ENCODE measurements around the gene RAB24.
"Not testable (repeated sequence)": the region's sequence is repeated elsewhere in the genome, so short reads cannot be mapped to it uniquely, and the experiment has no call there.

Gene RAB24

DNA sequence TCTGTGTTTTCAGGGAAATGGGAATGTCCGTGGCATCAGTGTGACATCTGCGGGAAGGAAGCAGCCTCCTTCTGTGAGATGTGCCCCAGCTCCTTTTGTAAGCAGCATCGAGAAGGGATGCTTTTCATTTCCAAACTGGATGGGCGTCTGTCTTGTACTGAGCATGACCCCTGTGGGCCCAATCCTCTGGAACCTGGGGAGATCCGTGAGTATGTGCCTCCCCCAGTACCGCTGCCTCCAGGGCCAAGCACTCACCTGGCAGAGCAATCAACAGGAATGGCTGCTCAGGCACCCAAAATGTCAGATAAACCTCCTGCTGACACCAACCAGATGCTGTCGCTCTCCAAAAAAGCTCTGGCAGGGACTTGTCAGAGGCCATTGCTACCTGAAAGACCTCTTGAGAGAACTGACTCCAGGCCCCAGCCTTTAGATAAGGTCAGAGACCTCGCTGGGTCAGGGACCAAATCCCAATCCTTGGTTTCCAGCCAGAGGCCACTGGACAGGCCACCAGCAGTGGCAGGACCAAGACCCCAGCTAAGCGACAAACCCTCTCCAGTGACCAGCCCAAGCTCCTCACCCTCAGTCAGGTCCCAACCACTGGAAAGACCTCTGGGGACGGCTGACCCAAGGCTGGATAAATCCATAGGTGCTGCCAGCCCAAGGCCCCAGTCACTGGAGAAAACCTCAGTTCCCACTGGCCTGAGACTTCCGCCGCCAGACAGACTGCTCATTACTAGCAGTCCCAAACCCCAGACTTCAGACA lies 9.5 kb downstream of the RAB24 start:
- DNase-seq (ENCODE audit: low read depth), result no peak

DNA sequence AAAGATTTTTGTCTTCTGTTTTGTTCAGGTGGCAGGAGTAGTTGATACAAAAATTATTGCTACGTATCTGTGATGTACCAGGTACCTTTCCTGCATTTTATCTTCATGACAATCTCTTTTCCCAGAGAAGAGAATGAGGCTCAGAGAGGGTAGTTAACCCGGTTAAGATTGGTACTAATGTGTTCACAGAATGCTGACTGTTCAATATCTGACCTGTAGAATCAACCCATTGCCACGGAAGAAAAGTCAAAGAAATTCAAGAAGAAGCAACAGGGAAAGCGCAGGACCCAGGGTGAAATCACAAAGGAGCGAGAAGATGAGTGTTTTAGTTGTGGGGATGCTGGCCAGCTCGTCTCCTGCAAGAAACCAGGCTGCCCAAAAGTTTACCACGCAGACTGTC lies 11.8 kb downstream of the RAB24 start:
- DNase-seq (ENCODE audit: low read depth), result no peak

DNA sequence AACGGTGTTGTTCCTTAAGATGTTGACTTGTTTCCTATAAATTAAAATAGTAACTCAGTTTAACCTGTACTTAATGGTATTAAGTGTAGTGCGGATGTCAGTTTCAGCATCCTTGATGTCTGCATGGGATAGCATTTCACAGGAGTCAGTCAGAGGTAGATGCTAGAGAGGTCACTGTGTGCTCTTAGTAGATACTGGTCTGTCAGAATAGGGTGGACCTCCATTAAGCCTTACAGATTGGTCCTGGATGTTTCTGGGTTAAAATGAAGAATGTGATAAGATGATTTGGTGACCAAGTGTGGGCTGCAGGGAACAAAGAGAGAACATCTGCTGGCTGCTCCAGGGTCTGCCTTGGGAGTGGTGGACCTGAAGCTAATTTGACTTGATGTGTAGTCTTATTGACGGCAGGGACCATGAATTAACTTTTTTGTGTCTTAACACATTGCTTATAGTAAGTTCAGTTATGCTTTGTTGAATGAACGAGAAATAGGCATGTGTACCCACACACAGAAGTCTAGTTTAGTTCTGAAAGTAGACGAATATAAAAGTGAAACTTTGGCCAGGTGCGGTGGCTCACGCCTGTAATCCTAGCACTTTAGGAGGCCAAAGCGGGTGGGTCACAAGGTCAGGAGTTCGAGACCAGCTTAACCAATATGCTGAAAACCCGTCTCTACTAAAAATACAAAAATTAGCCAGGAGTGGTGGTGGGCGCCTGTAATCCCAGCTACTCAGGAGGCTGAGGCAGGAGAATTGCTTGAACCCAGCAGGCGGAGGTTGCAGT lies 12.5 kb downstream of the RAB24 start:
- DNase-seq (ENCODE audit: low read depth), result no peak

DNA sequence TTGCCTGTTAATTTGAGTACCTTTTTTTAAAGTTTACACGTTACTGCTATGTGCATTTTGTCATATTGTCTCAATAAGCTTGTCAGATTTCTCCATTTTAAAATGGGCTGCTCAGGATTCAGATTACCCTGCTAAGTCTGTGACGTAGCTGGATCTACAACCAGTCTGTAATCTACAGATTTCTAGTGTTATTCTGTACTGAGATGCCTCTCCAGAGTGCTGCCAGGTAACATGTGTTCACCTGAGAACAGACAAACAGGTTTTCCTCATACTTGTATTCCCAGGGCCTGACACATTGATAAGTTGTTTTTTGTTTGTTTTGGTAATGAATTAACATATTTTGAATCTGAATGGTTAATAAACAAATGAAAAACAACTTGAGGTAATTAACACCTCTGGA lies 15.3 kb downstream of the RAB24 start:
- DNase-seq (ENCODE audit: low read depth), result no peak

DNA sequence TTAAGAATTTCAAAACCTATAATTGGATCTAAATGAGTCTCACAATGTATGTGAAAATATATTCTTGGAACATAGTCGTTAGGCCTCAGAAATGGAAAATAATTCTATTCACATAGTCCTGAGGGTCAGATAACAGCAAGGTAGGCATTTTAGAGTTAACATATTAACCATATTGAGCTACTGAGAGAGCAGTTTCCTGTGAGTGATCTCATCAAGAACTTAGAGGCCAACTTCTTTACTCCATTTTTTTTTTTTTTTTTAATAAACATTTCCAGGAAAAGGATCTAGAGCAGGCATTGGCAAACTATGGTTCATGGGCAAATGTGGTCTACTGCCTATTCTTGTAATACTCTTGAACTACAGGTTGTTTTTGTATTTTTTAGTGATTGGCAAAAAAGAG lies 26.6 kb downstream of the RAB24 start:
- no peak for DNase-seq (ENCODE audit: low read depth)

DNA sequence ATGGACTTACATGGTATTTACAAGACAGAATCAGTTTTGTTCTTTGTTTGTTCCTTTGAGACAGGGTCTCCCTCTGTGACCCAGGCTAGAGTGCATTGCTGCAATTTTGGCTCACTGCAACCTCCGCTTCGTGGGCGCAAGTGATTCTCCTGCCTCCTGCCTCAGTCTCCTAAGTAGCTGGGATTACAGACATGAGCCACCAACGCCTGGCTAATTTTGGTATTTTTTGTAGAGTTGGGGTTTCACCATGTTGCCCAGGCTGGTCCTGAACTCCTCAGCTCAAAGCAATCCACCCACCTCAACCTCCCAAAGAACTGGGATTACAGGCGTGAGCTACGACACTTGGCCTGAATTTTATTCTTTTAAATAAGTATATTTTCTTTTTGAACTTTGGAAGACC lies 27.6 kb downstream of the RAB24 start:
- DNase-seq (ENCODE audit: low read depth), result no peak

DNA sequence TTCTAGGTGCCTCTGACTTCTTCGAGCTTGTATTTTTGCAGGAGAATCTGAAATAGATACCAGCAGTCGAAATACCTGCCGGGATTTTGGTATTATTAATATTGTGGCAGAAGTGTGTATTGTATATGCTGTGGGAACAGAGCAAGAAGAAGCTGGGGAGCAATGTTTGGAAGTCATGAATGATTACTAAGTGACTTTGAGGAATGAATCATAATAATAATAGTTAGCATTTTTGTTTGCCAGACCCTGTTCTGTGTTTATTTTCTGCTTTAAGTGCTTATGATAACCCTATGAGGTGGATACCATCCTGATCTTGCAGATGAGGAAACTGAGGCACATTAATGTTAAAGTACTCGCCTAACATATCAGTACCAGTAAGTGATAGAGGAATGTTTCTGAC lies 32.4 kb downstream of the RAB24 start:
- DNase-seq (ENCODE audit: low read depth), result no peak

DNA sequence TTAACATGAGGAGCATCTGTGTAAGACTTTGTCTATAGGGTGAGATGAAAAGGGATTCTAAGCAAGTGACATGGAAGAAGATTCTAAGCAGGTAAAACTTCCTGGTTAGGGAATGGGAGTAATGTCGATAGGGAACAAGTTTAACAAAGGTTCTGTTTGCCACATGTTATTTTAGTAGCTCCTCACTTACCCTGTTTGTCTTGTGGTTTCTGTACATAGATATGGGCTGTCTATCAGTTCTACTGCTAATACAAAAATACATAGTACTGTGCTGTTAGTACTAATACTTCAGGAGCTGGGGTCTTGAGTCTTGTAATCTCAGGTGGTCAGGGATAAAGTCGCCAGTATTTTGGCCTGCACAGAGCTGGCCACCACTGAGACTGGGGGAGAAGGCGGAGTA lies 32.9 kb downstream of the RAB24 start:
- no peak for DNase-seq (ENCODE audit: low read depth)

DNA sequence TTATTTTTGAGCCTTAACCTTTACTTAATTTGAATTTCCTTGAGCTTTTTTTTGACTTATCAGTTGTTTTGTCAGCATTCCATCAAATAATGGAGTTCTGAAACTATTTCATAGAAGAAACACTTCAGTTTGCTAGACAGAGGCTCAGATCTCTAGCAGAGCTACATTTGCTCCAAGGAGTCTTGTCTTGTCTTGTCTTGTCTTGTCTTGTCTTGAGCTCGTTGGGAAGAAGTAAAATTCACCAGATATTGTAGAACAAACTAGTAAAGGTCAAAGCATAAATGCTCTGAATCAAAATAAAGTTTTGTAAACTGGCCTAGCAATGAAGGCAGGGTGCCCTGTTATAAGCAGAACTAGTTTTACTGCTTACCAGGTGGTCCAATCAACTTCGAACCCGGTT lies 33.5 kb downstream of the RAB24 start:
- DNase-seq (ENCODE audit: low read depth), result no peak

DNA sequence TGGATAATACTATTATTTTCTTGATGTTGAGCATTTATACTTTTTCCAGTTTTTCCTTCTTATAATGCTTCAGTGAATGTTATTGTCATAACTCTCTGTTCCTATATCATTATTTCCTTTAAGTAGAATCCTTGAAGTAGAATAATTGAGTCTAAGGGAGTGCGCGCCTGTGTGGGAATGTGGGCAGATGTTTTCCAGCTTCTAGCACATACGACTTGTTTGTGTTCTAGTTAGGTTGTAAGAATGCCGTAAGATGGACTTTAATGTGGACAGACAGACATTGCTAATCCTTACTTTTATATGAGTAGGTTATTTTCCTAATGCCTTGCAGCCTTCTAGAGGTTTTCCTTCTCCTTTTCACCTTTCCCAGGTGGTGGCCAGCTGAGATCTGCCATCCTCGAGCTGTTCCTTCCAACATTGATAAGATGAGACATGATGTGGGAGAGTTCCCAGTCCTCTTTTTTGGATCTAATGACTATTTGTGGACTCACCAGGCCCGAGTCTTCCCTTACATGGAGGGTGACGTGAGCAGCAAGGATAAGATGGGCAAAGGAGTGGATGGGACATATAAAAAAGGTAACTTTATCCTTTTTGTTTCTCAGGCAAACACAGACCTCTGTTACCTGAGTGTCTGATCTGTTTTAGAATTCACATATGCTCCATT lies 34.2 kb downstream of the RAB24 start:
- DNase-seq (ENCODE audit: low read depth), result no peak

DNA sequence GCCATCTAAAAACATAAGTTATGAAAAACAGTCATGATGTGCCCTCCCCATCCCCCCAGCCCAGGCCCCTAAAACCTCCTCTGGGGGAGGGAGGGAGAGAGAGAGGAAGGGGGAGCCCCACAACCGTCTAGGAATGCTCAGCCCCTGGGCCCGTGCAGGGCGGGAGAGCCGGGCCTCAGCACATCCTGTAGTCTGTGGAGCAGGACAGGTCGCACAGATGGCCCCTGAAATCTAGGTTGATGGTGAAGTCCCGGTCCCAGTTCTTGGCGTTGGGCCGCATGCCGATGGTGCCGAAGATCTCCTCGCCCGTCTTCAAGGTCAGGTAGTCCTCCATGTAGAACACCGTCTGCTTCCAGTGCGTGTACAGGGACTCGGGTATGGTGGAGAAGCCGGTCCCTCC lies 38.1 kb downstream of the RAB24 start:
- DNase-seq (ENCODE audit: low read depth), result no peak

DNA sequence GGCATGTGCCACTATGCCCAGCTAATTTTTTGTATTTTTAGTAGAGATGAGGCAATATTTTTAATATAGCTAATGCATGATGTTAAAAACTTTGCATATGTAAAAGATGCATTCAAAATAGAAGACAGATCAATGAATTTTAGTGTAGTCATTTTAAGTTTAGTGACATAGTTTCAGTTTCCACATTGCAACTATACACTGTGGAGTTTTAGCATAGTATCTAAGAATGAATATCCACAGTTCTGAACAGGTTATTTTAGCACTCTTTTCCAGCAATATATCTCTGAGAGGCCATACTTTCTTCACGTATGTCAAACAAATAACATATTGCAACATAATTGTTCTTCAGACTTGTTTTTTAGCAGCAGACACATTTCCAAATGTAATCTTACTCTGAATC lies 39.3 kb downstream of the RAB24 start:
- DNase-seq (ENCODE audit: low read depth), result no peak

DNA sequence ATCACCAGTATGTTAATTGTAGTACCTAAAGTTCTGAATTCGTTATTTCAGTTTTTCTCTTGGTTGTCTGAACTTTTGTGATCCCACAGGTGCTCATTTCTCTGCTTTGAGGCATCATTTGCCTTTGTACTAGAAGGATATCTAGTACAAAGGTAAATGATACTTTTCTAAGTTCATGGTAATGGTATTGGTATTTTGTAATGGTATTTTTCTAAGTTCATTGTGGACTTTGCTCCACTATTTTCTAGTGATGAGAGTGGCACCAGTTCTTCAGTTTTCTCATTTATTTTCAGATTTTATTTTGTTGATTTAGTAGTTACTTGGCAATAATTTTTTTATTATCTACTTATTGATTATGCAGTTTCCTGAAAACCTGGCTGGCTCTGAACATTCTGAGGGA lies 42.0 kb downstream of the RAB24 start:
- DNase-seq (ENCODE audit: low read depth), result no peak

DNA sequence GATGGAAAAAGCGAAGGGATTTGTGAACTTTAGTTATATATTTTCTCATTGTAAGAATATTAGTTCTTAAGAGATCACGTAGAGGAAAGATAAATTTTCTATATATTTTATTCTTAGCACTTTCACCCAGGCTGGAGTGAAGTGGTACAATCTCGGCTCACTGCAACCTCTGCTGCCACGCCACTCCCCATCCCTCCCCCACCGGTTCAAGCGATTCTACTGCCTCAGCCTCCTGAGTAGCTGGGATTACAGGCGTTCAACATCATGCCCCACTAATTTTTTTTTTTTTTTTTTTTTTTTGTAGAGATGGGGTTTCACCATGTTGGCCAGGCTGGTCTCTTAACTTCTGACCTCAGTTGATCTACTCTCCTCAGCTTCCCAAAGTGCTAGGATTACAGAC lies 42.6 kb downstream of the RAB24 start:
- DNase-seq (ENCODE audit: low read depth), result no peak

DNA sequence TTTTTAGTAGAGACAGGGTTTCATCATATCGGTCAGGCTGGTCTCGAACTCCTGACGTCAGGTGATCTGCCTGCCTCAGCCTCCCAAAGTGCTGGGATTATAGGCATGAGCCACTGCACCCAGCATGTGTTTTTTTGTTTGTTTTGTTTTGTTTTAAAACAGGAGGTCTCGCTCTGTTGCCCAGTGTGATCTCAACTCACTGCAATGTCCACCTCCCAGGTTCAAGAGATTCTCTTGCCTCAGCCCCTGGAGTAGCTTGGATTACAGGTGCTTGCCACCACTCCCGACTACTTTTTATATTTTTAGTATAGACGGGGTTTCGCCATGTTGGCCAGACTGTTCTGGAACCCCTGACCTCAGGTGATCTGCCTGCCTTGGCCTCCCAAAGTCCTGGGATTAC lies 44.8 kb downstream of the RAB24 start:
- DNase-seq (ENCODE audit: low read depth), result not testable (repeated sequence)

DNA sequence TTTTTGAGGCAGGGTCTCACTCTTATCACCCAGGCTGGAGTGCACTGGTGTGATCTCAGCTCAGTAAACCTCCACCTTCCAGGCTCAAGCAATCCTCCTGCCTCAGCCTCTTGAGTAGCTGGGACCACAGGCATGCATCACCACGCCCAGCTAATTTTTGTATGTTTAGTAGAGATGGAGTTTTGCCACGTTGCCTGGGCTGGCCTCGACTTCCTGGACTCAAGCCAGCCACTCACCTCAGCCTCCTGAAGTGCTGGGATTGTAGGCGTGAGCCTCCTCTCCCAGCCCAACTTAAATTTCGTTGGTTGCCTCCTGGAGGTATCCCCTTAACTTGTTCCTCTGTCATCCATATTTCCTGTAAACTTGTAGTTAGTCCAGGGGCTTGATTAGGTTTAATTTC lies 47.2 kb downstream of the RAB24 start:
- no peak for DNase-seq (ENCODE audit: low read depth)

DNA sequence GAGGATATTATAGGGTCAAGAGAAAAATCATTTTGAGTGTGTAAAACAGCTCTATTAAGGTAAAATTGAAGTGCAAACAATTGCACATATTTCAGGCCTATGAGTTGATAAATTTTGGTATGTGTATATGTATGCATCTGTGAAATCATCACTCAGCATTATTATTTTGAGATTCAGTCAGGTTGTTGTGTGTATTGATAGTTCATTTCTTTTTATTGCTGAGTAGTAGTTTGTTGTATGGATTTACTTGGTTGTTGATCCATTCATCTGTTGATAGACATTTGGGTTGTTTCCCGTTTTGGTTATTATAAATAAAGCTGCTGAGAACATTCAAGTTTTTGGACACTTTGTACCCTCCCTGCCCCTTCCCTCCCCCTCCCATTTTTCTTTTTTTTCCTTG lies 50.3 kb downstream of the RAB24 start:
- DNase-seq (ENCODE audit: low read depth), result no peak
